ENCODE measurements around the gene WDTC1. TPM values are rescaled to one million over a fixed set of nuclear protein-coding genes. Genes with fewer than 3 reads are reported as not detected.

The WDTC1 gene
- total and polyA plus RNA-seq, 2 donors (not counting 1 experiment from before 2014, with no cell fraction given), result 32.5 to 69.1 TPM

- peaks cover 29% of the 10 kb centered on the region for H3K4me1 Mint-ChIP-seq
- Histone ChIP-seq H3K4me3 (ENCODE audit: control extremely low read depth in 1 of 5, extremely low read depth in 1 of 5, insufficient read depth in 1 of 5, low read depth in 2 of 5, low read length in 4 of 5) (no peak overlapping the region), H3K27ac (ENCODE audit: low read length in 2 of 2) (no peak overlapping the region), H3K4me2 (replicated peaks; ENCODE audit: low read depth, low read length, poor library complexity, severe bottlenecking) (no peak overlapping the region), H3K36me3 (replicated peaks in 1 of 2; ENCODE audit: control extremely low read depth in 1 of 2, control insufficient read depth in 1 of 2, extremely low read depth in 1 of 2, insufficient read depth in 2 of 2, low read length in 1 of 2) (peaks cover 1 to 3% of the 10 kb centered on the region in 2 experiments), H3K4me1 (ENCODE audit: control insufficient read depth in 2 of 2, insufficient read depth in 2 of 2, low read length in 2 of 2) (peaks cover 18 to 20% of the 10 kb centered on the region in 2 donors), H3K79me2 (ENCODE audit: control insufficient read depth, insufficient read depth, low read length) (peaks cover 58% of the 10 kb centered on the region), H4K20me1 (ENCODE audit: control insufficient read depth, insufficient read depth, low read length, poor library complexity, severe bottlenecking) (peaks cover 16% of the 10 kb centered on the region), H3K9ac (ENCODE audit: low read length) (no peak overlapping the region), H3K9me3 (ENCODE audit: control extremely low read depth in 1 of 3, control insufficient read depth in 2 of 3, insufficient read depth in 1 of 3, low read length in 2 of 3) (no peaks in the 10 kb centered on the region), H2AFZ (ENCODE audit: insufficient read depth, low read depth, low read length, poor library complexity, severe bottlenecking) (no peak overlapping the region), H3K27me3 (replicated peaks in 1 of 4; ENCODE audit: control extremely low read depth in 1 of 4, control insufficient read depth in 3 of 4, insufficient read depth in 4 of 4, low read length in 3 of 4) (no peaks in the 10 kb centered on the region)
- H3K27me3 Mint-ChIP-seq, result no peaks in the 10 kb centered on the region
- ChIA-PET POLR2A (no interaction called here), CTCF (interaction anchor here (1.1 kb wide), 1 partner anchor 192 kb away, joined by 3 read pairs; no protein-coding TSS in a partner anchor)
- DNase-seq, result no peak
- H3K27ac Mint-ChIP-seq, result no peak overlapping the region
- WGBS (ENCODE audit: insufficient coverage), result no CpG with 5 or more reads among the region's 1 CpG
- no peak overlapping the region for H3K4me3 Mint-ChIP-seq
- no peak for ATAC-seq (ENCODE audit: low read depth)
- no peaks in the 10 kb centered on the region for H3K9me3 Mint-ChIP-seq (ENCODE audit: insufficient read depth)
- intact Hi-C loops (cut with micrococcal nuclease), result no loop called here
- TF ChIP-seq EZH2 (IDR thresholded peaks at IDR 0.05; ENCODE audit: borderline replicate concordance, insufficient read depth, low read depth, low read length, poor library complexity, severe bottlenecking) (no peak), CTCF (IDR thresholded peaks at IDR 0.05) (no peak)
Measured at GRCh38 chr1:27246194-27246593, 11.8 kb downstream of the WDTC1 start.

GRCh38 chr1:27253596-27253995 is 19.2 kb downstream of the WDTC1 start:
- Mint-ChIP-seq H3K27me3 (no peaks in the 10 kb centered on the region), H3K4me3 (peak overlapping the region; percentile 81), H3K4me1 (peaks cover 72% of the 10 kb centered on the region), H3K27ac (peak overlapping the region; percentile 89), H3K9me3 (ENCODE audit: insufficient read depth) (no peaks in the 10 kb centered on the region)
- Histone ChIP-seq H3K36me3 (replicated peaks in 1 of 2; ENCODE audit: control extremely low read depth in 1 of 2, control insufficient read depth in 1 of 2, extremely low read depth in 1 of 2, insufficient read depth in 2 of 2, low read length in 1 of 2) (peaks cover 0 to 1% of the 10 kb centered on the region in 2 experiments), H3K4me2 (replicated peaks; ENCODE audit: low read depth, low read length, poor library complexity, severe bottlenecking) (peak overlapping the region; percentile 65), H4K20me1 (ENCODE audit: control insufficient read depth, insufficient read depth, low read length, poor library complexity, severe bottlenecking) (no peaks in the 10 kb centered on the region), H3K9ac (ENCODE audit: low read length) (peak overlapping the region; percentile 52), H3K4me3 (ENCODE audit: control extremely low read depth in 1 of 5, extremely low read depth in 1 of 5, insufficient read depth in 1 of 5, low read depth in 2 of 5, low read length in 4 of 5) (peak overlapping the region in 3 of 5 experiments; percentile 9 to 56 (median 22)), H2AFZ (ENCODE audit: insufficient read depth, low read depth, low read length, poor library complexity, severe bottlenecking) (no peak overlapping the region), H3K27me3 (replicated peaks in 1 of 4; ENCODE audit: control extremely low read depth in 1 of 4, control insufficient read depth in 3 of 4, insufficient read depth in 4 of 4, low read length in 3 of 4) (no peaks in the 10 kb centered on the region), H3K4me1 (ENCODE audit: control insufficient read depth in 2 of 2, insufficient read depth in 2 of 2, low read length in 2 of 2) (peaks cover 69% of the 10 kb centered on the region in 2 donors), H3K27ac (ENCODE audit: low read length in 2 of 2) (peak overlapping the region; percentile 45 to 84), H3K79me2 (ENCODE audit: control insufficient read depth, insufficient read depth, low read length) (peaks cover 66% of the 10 kb centered on the region), H3K9me3 (ENCODE audit: control extremely low read depth in 1 of 3, control insufficient read depth in 2 of 3, insufficient read depth in 1 of 3, low read length in 2 of 3) (no peaks in the 10 kb centered on the region)
- CTCF ChIA-PET, result interaction anchor here (0.8 to 1.5 kb wide), 5 partner anchors 28 to 209 kb away, joined by 3 to 6 read pairs (median 3); no protein-coding TSS in a partner anchor
- no CpG with 5 or more reads among the region's 3 CpGs for WGBS (ENCODE audit: insufficient coverage)
- ATAC-seq (ENCODE audit: low read depth) (peak; percentile 15), DNase-seq (peak; percentile 61)
- TF ChIP-seq CTCF (IDR thresholded peaks at IDR 0.05), result no peak
- no peak for TF ChIP-seq EZH2 (IDR thresholded peaks at IDR 0.05; ENCODE audit: borderline replicate concordance, insufficient read depth, low read depth, low read length, poor library complexity, severe bottlenecking)
- POLR2A ChIA-PET, result interaction anchor here (1.9 kb wide), 1 partner anchor 19 kb away, joined by 4 read pairs; the partner anchor contains the start of gene WDTC1
- intact Hi-C loops (cut with micrococcal nuclease), result no loop called here

Data from B cell (primary cell).